ENCODE data around the gene DDX42. TPM values are rescaled to one million over a fixed set of nuclear protein-coding genes. Genes with fewer than 3 reads are reported as not detected.

Gene DDX42
- total and polyA plus RNA-seq, 2 experiments from 2014 or later: 57.8 to 101 TPM

DNA sequence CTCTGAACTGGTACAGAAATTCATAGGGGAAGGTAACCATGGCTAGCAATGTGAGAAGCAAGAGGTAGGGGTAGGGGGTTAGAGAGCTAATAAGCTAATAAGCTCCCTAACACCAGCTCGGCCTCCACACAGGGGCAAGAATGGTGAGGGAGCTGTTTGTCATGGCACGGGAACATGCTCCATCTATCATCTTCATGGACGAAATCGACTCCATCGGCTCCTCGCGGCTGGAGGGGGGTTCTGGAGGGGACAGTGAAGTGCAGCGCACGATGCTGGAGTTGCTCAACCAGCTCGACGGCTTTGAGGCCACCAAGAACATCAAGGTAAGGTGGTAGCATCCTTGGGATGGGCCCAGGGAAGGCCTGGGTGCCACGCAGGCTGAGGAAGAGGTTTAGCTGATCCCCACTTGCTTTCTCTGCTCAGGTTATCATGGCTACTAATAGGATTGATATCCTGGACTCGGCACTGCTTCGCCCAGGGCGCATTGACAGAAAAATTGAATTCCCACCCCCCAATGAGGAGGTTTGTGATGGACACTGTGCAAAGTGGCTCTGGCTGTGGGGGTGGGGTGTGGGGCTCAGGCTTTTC is 57.0 kb downstream of the DDX42 start:
- peaks cover 43% of the 10 kb centered on the region for H3K36me3 ChIP-seq (ENCODE audit: insufficient read depth)
- no peak for DNase-seq (ENCODE audit: low spot score)

More for the DNA sequence above, 57.0 kb downstream of the DDX42 start:
- Histone ChIP-seq H3K27ac (ENCODE audit: low read depth) (no peak overlapping the region), H4K20me1 (replicated peaks; ENCODE audit: insufficient read depth) (peaks cover 20% of the 10 kb centered on the region), H2AFZ (no peak overlapping the region), H3F3A (replicated peaks; ENCODE audit: low read depth) (peaks cover 13% of the 10 kb centered on the region; the same call in 1 of the 2 replicates), H3K4me2 (no peak overlapping the region), H3K4me1 (ENCODE audit: insufficient read depth) (peaks cover under 1% of the 10 kb centered on the region; the same call in 1 of the 2 replicates), H3K4me3 (no peak overlapping the region), H3K9me2 (ENCODE audit: insufficient read depth) (no peaks in the 10 kb centered on the region), H3K79me2 (replicated peaks; ENCODE audit: insufficient read depth) (peaks cover 29% of the 10 kb centered on the region), H3K27me3 (ENCODE audit: insufficient read depth) (no peaks in the 10 kb centered on the region)
- TF ChIP-seq CTCF (conservative IDR thresholded peaks at IDR 0.05; ENCODE audit: low read depth in 2 of 2) (no peak), REST (IDR thresholded peaks at IDR 0.05; ENCODE audit: unreplicated experiment) (no peak), STAT1 (IDR thresholded peaks at IDR 0.05; ENCODE audit: unreplicated experiment) (no peak), ZNF462 (CRISPR knock-in tag; IDR thresholded peaks at IDR 0.05) (no peak), ZNF114 (CRISPR knock-in tag; IDR thresholded peaks at IDR 0.05) (no peak), POLR2AphosphoS5 (IDR thresholded peaks at IDR 0.05; ENCODE audit: low read depth) (no peak), JUNB (IDR thresholded peaks at IDR 0.05; ENCODE audit: unreplicated experiment) (no peak), NANOG (IDR thresholded peaks at IDR 0.05; ENCODE audit: borderline replicate concordance) (no peak)
- Mint-ChIP-seq H3K36me3 (ENCODE audit: low read depth) (peaks cover 98% of the 10 kb centered on the region), H3K27me3 (ENCODE audit: insufficient read depth, low read depth, poor library complexity) (peaks cover 30% of the 10 kb centered on the region), H3K4me1 (peaks cover 16% of the 10 kb centered on the region), H3K27ac (no peak overlapping the region), H3K4me3 (no peak overlapping the region), H3K9me3 (no peaks in the 10 kb centered on the region)
- no peak for ATAC-seq
